Lung (tissue), 12 donors: ENCODE measurements around the gene ATP11A. TPM values are rescaled to one million over a fixed set of nuclear protein-coding genes. Genes with fewer than 3 reads are reported as not detected.

Source experiments
- ATAC-seq: fragments of 200-7000 bp; cut with Tn5 transposase; one replicate; pipeline ENCODE4 v1.9.1; 2020; ENCODE audit warnings: moderate number of reproducible peaks; ENCODE audit not compliant: insufficient read depth, low FRiP score
- DNase-seq, 3 donors: peaks; one replicate each; pipeline ENCODE4 v3.0.0-alpha.2; 2013 to 2017
- H3K27ac ChIP-seq, 2 donors: one replicate each; pipeline ENCODE4 v1.5.1; 2013; ENCODE audit warnings: mild to moderate bottlenecking in 2 of 2, moderate library complexity in 2 of 2, control low read depth in 1 of 2, inconsistent platforms in 1 of 2, low read depth in 1 of 2, low read length in 1 of 2
- H3K27me3 ChIP-seq, 3 donors: one replicate each; pipeline ENCODE4 v1.5.1; 2013; ENCODE audit warnings: low read length in 2 of 3; ENCODE audit not compliant: control insufficient read depth in 3 of 3, insufficient read depth in 3 of 3
- H3K36me3 ChIP-seq, 4 donors: one replicate each; pipeline ENCODE4 v1.5.1; 2013; ENCODE audit warnings: low read length in 4 of 4, mild to moderate bottlenecking in 1 of 4, moderate library complexity in 1 of 4; ENCODE audit not compliant: control insufficient read depth in 4 of 4, insufficient read depth in 4 of 4
- H3K4me1 ChIP-seq, 5 donors: one replicate each; pipeline ENCODE4 v1.5.1; 2013; ENCODE audit warnings: low read length in 5 of 5, mild to moderate bottlenecking in 2 of 5, moderate library complexity in 1 of 5; ENCODE audit not compliant: control insufficient read depth in 5 of 5, insufficient read depth in 5 of 5
- H3K4me3 ChIP-seq: one replicate; pipeline ENCODE4 v1.5.1; 2013; ENCODE audit warnings: mild to moderate bottlenecking, control low read depth, moderate library complexity
- H3K9ac ChIP-seq, 2 donors: one replicate each; pipeline ENCODE4 v1.5.1; 2013; ENCODE audit warnings: low read length in 2 of 2, control low read depth in 1 of 2; ENCODE audit not compliant: insufficient read depth in 1 of 2
- H3K9me3 ChIP-seq, 4 donors: one replicate each; pipeline ENCODE4 v1.5.1; 2013; ENCODE audit warnings: low read length in 3 of 4, mild to moderate bottlenecking in 1 of 4, moderate library complexity in 1 of 4; ENCODE audit not compliant: control insufficient read depth in 4 of 4, insufficient read depth in 3 of 4
- WGBS, 2 donors: extraction: QIAGEN DNeasy Blood & Tissue Kit; methylation state at CpG; one replicate each; pipeline ENCODE4 v1.1.7; 2013; 5-methylcytosine and 5-hydroxymethylcytosine counted together
- polyA plus RNA-seq, 2 donors: library from polyadenylated mRNA; stranded (reverse); fragments of 200-250 nt; gene quantifications; one replicate each; pipeline ENCODE4 v1.2.1, GENCODE V29; 2013
- total RNA-seq, 2 donors: library from RNA; depleted of rRNA in 1 of 2; stranded (reverse); fragments of >200 nt in 1 of 2; gene quantifications; one replicate each; pipeline ENCODE4 v1.2.1, GENCODE V29; 2014 to 2021
- TF ChIP-seq, protein P1 (sequence below): IDR thresholded peaks from 2 replicates; pipeline ENCODE4 v1.5.1; 2012; ENCODE audit warnings: mild to moderate bottlenecking; ENCODE audit errors: control extremely low read depth, extremely low read depth
- donor health status: control.
- donor health status: control.
- donor health status: Bipolar disorder and iron deficiency.
- donor health status: healthy.
- donor health status: DM: yes; HTN: yes; CAD: no.

The ATP11A gene
- total and polyA plus RNA-seq, 4 donors: 46.3 to 317 (median 162) TPM

DNA sequence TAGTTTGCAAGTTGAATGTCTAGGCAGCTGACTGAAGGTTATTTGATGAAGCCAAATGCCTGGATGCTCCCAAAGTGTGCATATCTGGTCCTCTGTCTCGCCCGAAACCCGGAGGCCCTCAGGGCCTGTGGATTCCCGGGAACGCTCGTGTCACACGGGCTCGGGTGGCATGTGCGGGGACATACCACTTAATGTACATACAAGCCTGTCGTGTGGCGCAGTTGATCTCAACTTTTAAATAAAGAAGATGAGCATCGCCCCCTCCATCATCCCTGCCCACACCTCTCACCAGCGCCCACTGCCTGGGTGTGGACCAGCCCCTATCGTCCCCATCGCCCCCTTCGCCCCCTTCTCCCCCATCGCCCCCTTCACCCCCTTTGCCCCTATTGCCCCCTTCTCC is 33.9 kb downstream of the ATP11A start:
- TF ChIP-seq, protein P1, sequence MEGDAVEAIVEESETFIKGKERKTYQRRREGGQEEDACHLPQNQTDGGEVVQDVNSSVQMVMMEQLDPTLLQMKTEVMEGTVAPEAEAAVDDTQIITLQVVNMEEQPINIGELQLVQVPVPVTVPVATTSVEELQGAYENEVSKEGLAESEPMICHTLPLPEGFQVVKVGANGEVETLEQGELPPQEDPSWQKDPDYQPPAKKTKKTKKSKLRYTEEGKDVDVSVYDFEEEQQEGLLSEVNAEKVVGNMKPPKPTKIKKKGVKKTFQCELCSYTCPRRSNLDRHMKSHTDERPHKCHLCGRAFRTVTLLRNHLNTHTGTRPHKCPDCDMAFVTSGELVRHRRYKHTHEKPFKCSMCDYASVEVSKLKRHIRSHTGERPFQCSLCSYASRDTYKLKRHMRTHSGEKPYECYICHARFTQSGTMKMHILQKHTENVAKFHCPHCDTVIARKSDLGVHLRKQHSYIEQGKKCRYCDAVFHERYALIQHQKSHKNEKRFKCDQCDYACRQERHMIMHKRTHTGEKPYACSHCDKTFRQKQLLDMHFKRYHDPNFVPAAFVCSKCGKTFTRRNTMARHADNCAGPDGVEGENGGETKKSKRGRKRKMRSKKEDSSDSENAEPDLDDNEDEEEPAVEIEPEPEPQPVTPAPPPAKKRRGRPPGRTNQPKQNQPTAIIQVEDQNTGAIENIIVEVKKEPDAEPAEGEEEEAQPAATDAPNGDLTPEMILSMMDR: no peak
- H3K27ac ChIP-seq: peak overlapping the region; percentile 61 to 91

DNA sequence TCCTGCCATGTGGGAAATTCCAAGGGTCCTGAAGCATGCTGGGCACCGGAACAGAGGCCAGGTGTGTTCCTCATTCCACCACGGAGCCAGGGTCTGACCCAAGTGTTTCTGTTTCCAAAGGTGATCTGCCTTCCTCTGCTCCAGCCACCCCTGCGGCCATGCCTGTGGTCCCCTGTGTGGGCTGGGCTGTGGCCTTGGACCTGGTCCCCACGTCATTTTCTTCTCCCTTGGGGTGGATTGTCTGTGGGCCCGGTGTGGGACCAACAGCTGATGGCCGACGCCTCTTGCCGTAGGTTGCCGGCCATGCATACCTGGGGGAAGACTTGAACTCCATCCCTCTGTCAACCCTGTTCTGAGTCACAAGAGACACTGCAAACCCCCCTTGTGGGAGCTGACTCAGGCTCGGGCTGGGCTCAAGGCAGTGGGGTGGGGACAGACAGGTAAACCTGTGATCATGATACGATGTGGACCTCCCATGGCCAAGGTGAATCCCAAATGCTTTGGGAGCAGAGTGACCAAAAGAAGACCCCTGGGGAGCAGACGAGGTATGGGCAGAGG is 35.0 kb downstream of the ATP11A start:
- Histone ChIP-seq H3K27ac (peak overlapping the region; percentile 57 to 85), H3K4me1 (peaks cover 6 to 46% (median 29%) of the 10 kb centered on the region in 5 donors), H3K9ac (no peak overlapping the region), H3K36me3 (peaks cover 0 to 8% (median 0%) of the 10 kb centered on the region in 4 donors), H3K27me3 (no peaks in the 10 kb centered on the region), H3K9me3 (no peaks in the 10 kb centered on the region), H3K4me3 (no peak overlapping the region)
- TF ChIP-seq, protein P1: no peak
- DNase-seq (no peak), ATAC-seq (no peak)
- WGBS, 2 donors: 72 to 87% methylated on average over 12 of the region's 12 CpGs

More for the DNA sequence above, 33.9 kb downstream of the ATP11A start:
- peaks cover 0 to 4% (median 0%) of the 10 kb centered on the region in 4 donors for H3K36me3 ChIP-seq
- no peaks in the 10 kb centered on the region for H3K27me3 ChIP-seq
- no peak overlapping the region for H3K4me3 ChIP-seq
- H3K4me1 ChIP-seq: peaks cover 6 to 41% (median 29%) of the 10 kb centered on the region in 5 donors
- DNase-seq (no peak), ATAC-seq (no peak)
- no peak overlapping the region for H3K9ac ChIP-seq
- 88 to 96% methylated on average over 17 of the region's 17 CpGs for WGBS, 2 donors
- no peaks in the 10 kb centered on the region for H3K9me3 ChIP-seq

DNA sequence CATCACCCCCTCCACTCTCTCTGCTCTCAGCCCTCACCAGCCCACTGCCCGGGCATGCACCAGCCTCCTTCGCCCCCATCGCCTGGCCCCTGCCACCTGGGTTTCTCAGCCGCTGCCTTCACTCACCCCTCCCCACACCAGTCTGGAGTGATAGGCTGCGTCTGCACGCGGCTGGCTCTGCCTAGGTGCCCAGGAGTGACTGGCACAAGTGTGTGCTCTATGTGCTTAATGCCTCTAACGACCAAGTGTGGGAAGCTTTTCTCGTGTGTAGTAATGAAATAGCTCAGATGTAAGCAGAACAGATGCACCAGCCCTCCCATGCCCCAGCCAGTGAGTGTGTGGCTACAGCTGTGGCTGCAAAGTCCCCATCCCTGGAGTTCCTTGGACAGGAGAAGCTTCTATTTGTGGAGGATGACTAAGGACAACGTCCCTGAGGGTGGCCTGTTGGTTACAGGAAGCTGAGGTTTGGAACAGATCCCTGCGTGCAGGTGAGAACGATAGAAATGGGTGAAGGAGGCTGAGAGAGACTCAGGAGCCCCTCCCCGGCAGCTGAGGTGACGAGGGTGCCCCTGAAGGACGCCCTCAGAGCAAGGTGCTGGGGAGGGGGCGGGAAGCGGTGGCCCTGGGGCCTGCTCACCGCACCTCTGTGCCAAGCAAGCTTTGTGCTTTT is 35.6 kb downstream of the ATP11A start:
- peaks cover 0 to 8% (median 0%) of the 10 kb centered on the region in 4 donors for H3K36me3 ChIP-seq
- H3K4me3 ChIP-seq: no peak overlapping the region
- DNase-seq (no peak), ATAC-seq (no peak)
- H3K9ac ChIP-seq: no peak overlapping the region
- H3K27ac ChIP-seq: peak overlapping the region; percentile 57 to 85
- WGBS, 2 donors: 42 to 53% methylated on average over 18 of the region's 18 CpGs
- H3K27me3 ChIP-seq: no peaks in the 10 kb centered on the region
- no peaks in the 10 kb centered on the region for H3K9me3 ChIP-seq
- H3K4me1 ChIP-seq: peaks cover 6 to 48% (median 29%) of the 10 kb centered on the region in 5 donors
- TF ChIP-seq, protein P1: no peak
